ENCODE data around the gene GRIK1.

The GRIK1 gene

DNA sequence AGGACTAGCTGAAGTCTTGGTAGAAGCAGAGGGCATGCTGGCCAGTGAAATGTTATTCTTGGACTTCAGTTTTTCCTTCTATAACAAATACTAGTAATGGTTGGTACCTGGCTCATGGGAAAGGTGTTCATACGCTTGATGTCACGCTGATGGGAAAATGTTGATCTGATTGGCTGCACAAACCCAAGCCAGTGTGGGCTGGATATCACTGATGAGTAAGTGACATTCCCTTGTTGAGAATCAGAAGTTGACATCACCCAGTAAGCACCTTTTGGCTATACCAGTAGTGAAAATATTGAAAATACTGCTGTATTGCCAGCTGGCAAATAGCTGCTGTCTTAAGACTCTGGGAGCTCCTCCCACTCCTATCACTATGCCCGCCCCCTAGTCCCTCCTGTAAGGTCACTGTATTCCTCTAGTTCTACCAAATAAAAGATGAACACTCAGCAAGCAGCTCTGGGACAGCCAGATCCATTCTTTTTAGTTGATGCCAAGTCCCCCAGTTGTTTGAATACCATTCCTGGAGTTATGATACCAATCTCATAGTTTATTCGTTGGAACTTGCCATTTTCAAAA is 168.2 kb downstream of the GRIK1 start:
- no peak for DNase-seq

DNA sequence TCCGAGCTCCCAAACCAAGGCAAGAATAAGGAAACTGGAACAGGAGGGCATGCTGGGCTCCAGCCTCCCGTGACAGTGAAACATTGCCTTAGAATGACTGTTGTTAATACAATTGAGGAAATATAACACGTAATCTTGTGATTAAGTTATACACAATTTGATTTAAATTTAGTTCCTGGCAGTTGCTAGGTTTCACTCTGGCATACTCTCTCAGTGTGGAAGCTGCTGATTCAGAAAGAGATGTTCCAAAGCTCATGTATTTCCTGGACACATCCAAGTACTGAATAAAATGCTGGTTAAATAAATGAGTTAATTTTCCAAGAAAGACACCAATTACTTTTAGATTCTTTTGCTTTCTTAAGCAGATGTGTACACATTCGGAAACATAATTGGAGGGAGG is 176.1 kb downstream of the GRIK1 start:
- DNase-seq: no peak

DNA sequence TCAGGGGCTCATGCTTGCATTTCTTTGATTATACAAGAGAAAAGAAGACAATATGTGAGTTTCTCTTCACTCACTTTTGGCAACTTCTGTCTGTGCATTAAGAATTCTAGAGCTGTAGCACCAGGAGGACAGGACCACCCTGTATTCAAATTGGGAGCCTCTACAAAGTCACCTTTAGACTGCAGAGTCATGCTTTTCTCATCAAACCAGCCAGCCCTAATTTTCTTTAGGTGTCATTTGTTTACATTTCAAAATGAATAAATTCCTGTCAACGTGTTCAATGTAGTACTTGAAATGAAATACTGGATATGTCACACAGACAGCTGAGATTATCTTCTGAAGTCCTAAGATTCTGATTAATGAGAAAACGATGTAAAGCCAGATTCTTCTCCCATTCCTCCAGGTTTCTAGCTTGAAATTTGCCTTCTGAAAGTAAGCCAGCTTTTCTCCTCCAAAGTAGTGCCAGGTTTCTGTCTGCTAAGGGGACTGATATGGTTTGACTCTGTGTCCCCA is 177.2 kb downstream of the GRIK1 start:
- DNase-seq: no peak

DNA sequence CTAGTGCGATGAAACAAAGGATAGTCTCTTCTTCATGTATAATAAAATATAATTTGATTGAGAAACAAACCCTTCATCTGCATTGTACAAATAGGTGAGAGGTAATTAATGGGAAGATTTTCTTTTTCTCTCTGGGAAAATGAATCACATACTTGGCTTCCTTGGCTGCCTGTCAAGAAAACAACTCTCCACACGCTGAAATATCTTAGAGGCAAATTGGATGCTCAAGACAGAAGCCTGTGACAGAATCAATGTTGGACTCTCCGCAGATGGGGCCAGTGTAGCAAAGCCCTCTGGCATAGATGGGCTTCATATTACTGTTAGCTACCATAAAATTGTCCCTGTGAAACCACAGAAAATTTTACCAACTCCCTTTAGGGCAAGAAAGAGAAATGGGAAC is 186.6 kb downstream of the GRIK1 start:
- DNase-seq: no peak

DNA sequence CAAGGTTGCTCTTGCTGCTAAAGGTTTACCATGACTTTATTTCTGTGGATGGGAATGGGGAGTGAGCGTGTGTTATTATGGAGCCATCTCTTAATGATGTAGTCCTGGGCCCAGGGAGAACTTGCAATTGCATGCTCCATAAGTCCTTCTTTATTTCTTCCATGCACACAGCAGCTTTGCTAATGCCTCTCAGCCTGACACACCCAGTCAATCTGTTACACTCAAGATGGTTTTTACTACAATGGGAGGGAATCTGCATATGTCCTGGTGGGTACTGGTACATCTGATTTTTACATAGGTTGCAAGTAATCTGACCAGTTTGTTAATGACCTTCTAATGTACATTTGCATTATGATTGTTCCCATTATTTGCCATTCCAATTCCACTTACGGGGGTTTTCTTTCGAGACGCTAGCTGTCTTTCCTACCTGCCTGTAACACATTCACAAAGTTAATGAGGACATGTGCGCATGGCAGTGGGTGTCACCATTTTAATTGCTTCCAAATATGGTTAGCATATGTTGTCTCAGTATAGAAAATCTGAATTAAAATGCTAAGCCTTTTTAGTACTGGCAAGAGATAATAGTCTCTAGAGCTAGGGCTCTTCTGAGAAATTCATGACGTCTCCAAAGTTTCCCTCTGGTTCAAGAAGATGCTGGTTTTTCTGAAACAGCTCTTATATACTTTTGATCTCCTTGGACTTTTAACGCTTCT is 188.2 kb downstream of the GRIK1 start:
- no peak for DNase-seq

DNA sequence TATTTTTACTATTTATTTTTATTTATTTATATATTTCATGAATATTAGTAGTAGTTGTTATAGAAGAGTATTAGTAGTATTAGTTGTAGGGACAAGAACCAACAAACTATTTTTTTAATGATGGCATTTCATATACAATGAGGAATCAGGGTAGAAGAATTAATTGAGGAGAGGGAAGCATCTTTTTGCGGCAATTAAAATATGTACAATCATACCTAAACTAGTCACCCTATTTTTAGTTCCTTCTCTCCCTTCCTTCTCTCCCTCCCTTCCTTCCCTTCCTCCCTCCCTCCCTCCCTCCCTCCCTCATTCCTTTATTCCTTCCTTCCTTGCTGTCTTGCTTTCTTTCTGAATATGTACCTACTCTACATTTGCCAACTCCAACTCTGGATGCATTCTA is 189.8 kb downstream of the GRIK1 start:
- no peak for DNase-seq

DNA sequence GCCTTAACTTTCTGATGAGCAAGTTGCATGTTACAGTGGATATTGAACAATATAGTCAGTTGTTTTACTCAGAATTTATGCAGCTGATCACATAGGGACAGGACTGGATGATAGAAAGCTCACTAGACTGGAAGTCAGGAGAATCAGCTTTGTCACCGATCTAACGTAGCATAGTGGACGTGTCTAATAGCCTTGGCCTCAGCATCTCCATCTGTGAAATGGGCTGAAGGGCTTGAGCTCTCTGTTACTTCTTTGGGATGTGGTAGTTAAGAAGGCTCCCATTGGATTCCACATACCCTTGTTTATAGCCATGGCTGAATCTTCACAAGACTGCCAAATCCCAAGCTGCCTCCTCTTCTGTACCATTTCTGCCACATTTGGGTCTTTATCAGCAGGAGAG is 190.6 kb downstream of the GRIK1 start:
- DNase-seq: no peak

DNA sequence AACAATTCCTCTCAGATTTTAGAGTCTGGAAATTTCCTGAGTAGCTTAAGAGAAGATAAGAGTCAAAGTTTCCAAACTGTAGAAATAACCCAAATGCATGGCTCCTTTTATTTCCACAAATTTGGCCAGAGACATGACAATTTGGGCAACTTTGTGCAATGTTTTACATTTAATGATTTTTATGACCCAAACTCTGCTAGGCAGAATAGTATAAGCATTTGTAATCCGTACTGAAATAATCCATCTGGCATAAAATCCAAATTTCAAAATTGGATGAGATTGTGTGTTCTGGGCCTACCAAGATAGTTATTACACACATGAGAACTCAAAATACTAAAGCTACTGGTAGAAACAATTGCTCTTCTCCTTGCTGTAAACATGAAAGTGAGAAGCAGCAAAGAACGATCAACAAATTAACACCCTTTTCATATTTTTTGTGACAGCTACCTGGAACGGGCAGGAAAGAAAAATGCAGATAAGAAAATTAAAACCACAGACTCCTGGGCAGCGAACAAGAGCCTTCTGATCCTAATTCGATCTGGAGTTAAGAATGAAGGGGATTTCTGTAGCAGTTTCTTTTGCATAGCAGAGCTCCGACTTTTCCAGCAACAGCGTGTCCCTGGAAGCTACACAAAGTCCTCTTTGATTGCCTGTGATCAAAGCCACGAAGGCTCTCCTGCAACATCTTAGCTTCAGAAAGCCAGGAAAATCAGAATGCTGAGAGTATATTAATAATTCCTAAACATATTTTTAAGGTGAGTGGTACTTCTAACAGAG is 191.2 kb downstream of the GRIK1 start:
- DNase-seq: no peak

DNA sequence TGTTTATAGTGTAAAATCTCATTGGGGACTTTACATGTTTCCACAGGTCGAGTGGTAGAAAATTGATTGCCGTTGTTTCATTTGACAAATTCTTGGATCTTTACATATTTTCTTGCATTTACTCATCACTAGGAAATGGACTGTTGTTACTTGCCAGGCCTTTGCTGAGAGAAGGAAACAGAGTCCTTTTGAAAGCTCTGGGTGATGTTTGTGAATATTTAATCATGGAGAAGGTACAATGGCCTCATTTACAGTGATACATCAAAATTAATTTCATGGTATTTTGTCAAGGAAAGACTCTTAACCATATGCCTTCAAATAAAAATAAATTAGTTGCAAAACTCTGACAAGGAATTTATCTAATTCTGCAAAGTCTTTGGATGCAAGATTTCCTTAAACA is 198.0 kb downstream of the GRIK1 start:
- no peak for DNase-seq

DNA sequence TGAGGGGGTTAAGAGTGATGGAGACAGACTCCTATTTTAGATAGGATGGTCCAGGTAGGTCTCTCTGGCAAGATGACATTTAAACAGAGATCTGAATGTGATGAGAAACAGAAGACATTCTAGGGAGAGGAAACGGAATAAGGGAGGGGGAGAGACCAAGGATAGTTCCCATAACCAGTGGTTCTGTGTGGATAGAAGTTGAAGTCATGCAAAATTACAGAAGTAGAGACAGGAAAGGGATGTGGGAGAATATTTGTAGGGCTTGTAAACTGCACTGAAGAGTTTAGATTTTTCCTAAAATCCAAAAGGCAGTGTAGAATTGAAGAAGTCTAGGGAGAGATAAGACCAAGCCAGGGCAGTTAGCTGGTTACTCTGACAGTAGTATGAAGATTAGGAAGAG is 200.6 kb downstream of the GRIK1 start:
- DNase-seq: no peak

DNA sequence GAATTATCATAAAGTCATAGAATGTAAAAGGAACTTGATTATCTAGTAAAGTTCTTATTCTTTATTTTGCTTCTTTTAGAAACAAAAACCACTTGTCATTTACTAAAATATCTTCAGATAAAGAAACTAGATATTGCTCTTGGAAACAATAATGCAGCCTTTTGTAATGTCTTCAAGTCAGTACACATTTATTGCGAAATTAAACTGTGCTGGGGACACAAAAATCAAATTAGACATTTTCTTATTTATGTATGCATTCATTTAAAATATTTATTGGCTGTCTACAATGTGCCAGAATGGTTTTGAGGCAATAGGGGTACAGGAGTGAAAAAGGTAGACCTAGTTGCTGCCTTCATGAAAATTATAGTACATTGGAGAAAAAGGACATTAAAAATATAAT is 201.1 kb downstream of the GRIK1 start:
- no peak for DNase-seq

DNA sequence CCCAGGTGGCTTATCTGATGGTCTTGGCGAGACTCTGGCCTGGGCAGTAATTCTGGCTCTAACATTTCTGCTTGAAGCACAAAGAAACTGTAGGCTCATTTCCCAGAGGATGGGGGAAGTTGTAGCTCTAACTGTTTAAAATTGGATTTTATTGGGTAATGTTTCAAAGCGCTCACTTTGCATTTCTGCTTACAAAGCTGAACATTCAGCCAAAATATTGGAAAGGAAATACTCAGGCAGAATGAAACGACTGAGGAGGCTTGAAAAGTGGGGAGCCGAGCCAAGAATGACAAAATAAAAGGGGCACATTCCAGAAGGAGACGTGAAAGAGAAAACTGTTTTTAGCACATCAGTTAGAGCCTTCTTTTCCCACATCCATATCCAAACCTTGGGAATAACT is 202.6 kb downstream of the GRIK1 start:
- no peak for DNase-seq

DNA sequence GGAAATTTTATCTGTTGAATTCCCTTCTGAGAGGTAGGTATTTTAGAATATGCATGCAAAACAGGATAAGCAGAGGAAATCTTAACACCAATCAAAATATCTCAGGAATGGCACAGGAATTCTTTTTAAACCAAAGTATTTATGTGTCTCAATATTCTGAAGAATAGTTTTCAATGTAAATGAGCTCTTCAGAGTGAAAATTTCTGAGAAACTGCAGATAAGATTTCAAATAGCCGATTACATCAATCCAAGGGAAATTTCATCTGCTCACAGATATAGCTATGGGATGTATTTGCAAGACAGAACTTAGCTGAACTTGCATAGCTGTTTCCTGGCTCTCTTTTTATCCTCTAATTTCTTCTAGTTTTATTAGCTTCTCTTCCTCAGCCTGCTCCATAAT is 209.5 kb downstream of the GRIK1 start:
- DNase-seq: no peak

DNA sequence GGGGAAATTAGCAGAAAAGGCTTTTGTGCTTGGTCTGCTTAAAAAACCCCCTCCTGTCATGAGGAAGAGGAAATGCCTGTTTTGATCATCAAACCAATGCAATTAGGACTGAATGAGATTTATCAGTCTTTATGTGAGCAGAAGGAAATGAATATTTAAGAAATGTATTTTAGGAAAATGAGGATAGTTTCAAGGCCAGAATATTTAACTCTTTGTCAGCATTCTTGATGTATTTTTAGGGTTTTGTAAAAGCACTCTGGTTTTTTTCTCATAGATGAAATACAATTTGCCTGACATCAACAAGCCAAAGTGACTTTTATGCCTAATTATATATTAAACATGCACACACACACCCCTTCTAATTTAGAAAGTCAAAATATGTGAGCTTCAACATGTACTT is 213.8 kb downstream of the GRIK1 start:
- DNase-seq: no peak

DNA sequence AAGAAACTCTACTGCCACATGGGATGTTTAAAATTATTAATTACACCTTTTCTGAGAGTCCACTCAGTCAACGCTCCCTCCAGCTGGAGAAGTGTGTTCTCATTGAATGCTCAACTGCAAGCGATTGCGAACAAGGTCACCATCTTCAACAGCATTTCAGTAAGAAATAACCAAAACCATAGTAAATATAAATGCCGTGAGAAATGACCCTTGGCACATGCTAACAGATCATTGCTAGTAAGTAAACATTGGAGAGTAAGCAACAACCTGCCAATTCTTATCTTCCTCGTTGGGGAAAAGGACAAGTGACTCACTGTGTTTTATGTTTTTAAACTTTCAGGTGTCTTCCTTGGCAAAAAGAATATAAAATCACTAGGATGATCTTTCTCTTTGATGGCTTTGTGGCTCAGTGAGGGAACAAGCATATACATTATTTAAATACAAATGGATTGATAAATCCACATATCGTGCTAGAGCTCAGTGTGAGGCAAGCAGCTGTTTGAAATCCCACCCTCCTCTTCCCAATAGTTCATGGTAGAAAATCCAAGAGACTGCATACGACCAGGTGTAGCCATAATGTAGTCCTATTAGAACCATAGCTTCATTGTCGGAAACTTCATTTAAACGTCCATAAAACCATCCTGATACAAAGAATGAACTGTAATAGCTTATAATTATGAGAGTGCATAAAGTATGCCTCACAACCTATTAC is 214.6 kb downstream of the GRIK1 start:
- no peak for DNase-seq

DNA sequence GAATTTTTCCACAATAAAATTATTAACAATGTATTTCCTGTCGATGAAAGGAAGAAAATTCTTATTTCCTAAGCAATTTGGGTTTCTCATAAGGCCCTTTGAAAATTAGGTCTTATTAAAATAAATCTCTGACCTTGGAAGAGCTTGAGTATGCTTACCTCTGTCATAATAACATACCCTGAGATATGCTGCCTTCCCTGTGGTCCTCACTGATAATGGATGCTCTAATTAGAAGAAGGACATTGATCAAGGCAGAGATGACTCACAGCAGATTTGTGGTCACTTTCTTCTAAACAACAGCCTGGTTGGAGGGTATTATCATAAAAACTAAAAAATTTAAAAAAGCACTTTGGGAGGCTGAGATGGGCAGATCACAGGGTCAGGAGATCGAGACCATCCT is 217.8 kb downstream of the GRIK1 start:
- no peak for DNase-seq

DNA sequence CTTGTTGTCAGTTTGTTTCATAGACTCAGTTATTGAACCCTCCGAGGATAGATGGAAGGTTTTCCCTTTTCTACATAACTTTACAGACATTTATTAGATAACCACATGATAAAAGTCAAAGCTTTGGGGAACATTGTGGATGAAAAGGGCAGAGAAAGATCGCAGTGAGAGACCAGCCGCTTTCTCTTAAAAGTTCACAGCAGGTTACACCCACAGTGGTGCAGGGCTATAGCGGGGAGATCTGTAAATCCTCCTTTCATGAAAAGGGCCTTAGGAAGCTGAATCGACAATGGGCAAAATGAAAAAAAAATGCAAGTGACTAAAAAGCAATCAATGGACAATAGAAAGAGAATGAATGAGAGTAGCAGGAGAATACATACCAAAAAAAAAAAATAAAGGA is 218.6 kb downstream of the GRIK1 start:
- no peak for DNase-seq

DNA sequence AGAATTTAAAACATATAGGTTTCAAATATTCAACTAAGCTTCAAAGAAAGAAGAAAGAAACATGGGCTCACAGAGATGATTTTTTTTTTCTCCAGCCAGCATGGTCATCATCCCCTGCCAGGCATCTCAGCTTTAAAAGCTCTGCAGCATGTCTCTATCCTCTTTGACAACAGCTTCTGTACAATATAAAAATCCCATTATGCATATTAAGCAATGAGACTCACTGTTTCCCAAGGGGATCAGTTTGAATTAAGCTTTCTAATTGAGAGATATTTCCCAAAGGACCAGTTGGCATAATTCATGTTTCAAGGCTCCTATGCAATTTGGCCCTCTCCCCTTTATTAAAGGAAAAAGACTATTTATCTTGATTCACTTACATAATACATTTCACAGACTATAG is 220.3 kb downstream of the GRIK1 start:
- DNase-seq: no peak

DNA sequence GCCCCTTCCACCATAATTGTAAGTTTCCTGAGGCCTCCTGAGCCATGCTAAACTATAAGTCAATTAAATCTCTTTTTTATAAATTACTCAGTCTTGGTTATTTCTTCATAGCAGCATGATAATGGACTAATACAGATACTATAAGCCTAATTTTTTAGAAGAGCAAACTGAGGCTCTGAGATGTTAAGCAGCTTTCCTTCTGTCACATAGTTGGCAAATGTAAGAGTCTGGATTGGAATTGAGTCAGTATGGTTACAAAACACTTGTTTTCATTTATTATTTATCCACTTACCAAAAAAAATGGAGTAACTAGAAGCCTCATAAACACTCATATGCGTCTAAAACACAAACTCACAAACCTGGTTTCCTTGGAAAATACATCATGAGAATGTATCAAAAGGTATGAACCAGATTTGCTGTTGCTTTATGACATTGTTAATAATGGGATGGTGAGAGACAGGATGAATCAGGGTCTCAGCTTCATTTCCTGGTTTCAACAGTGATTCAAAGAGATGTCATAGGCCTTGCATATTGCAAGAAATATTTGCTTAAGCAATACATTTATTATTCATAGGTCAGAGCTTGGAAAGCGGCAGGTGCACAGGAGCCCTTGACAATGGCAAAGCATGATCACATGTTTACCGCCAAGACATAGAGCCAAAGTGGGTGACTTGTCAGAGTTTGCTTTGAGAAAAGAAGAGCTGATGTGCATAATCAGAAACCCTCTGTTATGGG is 221.5 kb downstream of the GRIK1 start:
- no peak for DNase-seq

DNA sequence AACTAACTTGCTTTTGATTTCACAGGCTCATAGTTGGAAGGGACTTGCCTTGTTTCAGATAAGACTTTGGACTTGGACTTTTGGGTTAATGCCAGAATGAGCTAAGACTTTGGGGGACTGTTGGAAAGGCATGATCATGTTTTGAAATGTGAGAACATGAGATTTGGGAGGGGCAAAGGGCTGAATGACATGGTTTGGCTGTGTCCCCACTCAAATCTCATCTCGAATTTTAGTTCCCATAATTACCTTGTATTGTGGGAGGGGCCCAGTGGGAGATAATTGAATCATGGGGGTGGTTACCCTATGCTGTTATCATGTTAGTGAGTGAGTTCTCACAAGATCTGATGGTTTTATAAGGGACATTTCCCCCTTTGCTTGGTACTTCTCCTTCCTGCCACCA is 222.1 kb downstream of the GRIK1 start:
- no peak for DNase-seq

DNA sequence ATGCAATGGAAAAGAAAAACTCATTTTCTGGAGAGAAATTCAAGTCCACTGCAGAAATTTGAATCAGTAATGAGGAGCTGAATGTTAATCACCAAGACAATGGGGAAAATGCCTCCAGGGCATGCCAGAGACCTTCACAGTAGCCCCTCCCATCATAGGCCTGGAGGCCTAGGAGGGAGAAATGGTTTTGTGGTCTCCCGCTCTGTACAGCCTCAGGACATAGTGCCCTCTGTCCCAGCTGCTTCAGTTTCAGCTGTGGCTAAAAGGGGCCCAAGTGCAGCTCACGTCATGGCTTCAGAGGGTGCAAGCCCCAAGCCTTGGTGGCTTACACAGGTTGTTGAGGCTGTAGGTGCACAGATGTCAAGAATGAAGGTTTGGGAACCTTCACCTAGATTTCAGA is 223.0 kb downstream of the GRIK1 start:
- DNase-seq: no peak

DNA sequence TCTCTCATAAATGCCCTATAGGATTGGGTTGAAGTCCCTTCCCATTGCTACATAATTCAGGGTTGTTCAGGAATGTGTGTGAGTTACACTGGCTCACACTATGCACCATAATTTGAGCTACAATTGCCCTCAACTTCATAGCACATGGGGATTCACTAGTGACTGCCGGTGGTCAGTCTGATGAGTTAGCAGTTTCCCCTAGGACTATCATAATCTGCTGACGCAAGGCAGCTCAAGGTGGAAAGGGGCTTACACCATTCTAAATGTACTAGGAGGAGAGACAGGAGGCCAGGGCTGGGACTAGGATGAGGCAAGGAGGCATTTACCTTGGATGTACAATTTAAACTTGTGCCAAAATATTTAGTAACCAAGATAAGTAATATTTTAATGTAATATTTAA is 224.7 kb downstream of the GRIK1 start:
- DNase-seq: no peak

DNA sequence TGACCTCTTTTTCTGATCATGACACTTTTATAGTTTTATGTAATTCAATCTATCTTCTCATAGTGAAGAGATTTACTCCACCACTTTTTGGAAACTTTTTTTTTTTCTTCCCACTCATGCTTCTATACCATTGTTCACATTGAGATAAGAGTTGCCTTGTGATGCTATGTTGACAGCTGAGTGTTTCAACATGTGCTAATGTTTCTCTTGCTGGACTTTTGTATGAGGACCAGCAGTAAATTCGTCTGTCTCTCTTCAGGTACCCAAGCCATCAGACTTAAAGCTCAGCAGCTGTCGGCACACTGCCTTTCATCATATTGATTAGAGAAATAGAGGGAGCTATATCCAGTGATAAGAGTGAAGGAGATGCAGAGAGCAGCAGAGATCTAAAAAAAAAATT is 227.0 kb downstream of the GRIK1 start:
- no peak for DNase-seq

Measured in activated CD4-positive, alpha-beta T cell treated with anti-CD3 and anti-CD28 coated beads, Interleukin-2, Interleukin-6, amounts not matched to agents 100 ng/mL and 50 ng/mL, durations not matched to agents 16 hours and 8 hours (primary cell).